B cell (primary cell): Measurements from ENCODE around the gene ASB11. TPM values are rescaled to one million over a fixed set of nuclear protein-coding genes. Genes with fewer than 3 reads are reported as not detected.

Source experiments
- ATAC-seq: fragments of 200-7000 bp; cut with Tn5 transposase; one replicate; pipeline ENCODE4 v1.10.0; 2021; ENCODE audit warnings: low read depth, mild to moderate bottlenecking, moderate number of reproducible peaks, moderate library complexity
- CTCF ChIA-PET: fragments of 350-600 bp; sonication (Branson Sonifier 250); formaldehyde crosslinking; loops from one replicate; lab custom pipeline; 2021; ENCODE audit warnings: antibody characterized with exemption, inconsistent platforms; lab: Charles Lee
- POLR2A ChIA-PET: fragments of 350-600 bp; sonication (Branson Sonifier 250); formaldehyde crosslinking; loops from one replicate; lab custom pipeline; 2021; ENCODE audit warnings: antibody characterized with exemption; lab: Charles Lee
- DNase-seq: peaks from one replicate; pipeline ENCODE4 v3.0.0; 2013
- H2AFZ ChIP-seq: 2 replicates; pipeline ENCODE4 v1.6.1; 2012; ENCODE audit warnings: mild to moderate bottlenecking, low read depth, low read length; ENCODE audit not compliant: insufficient read depth, poor library complexity, severe bottlenecking
- H3K27ac ChIP-seq, 2 donors: 1 replicate in 1 of 2; 2 replicates in 1 of 2; pipeline ENCODE4 v1.5.1; 2012 to 2013; ENCODE audit warnings: low read length in 2 of 2, mild to moderate bottlenecking in 2 of 2, moderate library complexity in 1 of 2
- H3K27me3 ChIP-seq, 4 experiments: fragments of 200-600 bp in 1 of 4; sonication (generic) in 1 of 4; replicated peaks in 1 of 4; 1 replicate in 2 of 4; 2 replicates in 2 of 4; pipeline versions ENCODE4 v1.6.1 to v1.7.0; 2013 to 2016; ENCODE audit warnings: low read length in 3 of 4, mild to moderate bottlenecking in 2 of 4, mixed read lengths in 1 of 4, moderate library complexity in 1 of 4; ENCODE audit not compliant: insufficient read depth in 4 of 4, control insufficient read depth in 3 of 4; ENCODE audit errors: control extremely low read depth in 1 of 4
- H3K36me3 ChIP-seq, 2 experiments: replicated peaks in 1 of 2; 1 replicate in 1 of 2; 2 replicates in 1 of 2; pipeline versions ENCODE4 v1.6.1 to v1.7.1; 2013; ENCODE audit warnings: low read length in 1 of 2; ENCODE audit not compliant: insufficient read depth in 2 of 2, control insufficient read depth in 1 of 2; ENCODE audit errors: control extremely low read depth in 1 of 2, extremely low read depth in 1 of 2
- H3K4me1 ChIP-seq, 2 donors: fragments of 200-600 bp in 1 of 2; sonication (generic) in 1 of 2; 1 replicate in 1 of 2; 2 replicates in 1 of 2; pipeline versions ENCODE4 v1.5.1 to v1.6.1; 2013 to 2017; ENCODE audit warnings: low read length in 2 of 2; ENCODE audit not compliant: control insufficient read depth in 2 of 2, insufficient read depth in 2 of 2
- H3K4me2 ChIP-seq: replicated peaks from 2 replicates; pipeline ENCODE3; 2012; ENCODE audit warnings: mild to moderate bottlenecking, low read depth, low read length; ENCODE audit not compliant: poor library complexity, severe bottlenecking
- H3K4me3 ChIP-seq, 5 experiments: fragments of 200-600 bp in 1 of 5; sonication (generic) in 1 of 5; 1 replicate in 3 of 5; 2 replicates in 2 of 5; pipeline versions ENCODE4 v1.5.1 to v1.7.0; 2011 to 2016; ENCODE audit warnings: low read length in 4 of 5, mild to moderate bottlenecking in 4 of 5, low read depth in 2 of 5, control low read depth in 1 of 5, moderate library complexity in 1 of 5; ENCODE audit not compliant: insufficient read depth in 1 of 5; ENCODE audit errors: control extremely low read depth in 1 of 5, extremely low read depth in 1 of 5
- H3K79me2 ChIP-seq: fragments of 200-600 bp; sonication (generic); one replicate; pipeline ENCODE4 v1.6.0; 2016; ENCODE audit warnings: low read length; ENCODE audit not compliant: control insufficient read depth, insufficient read depth
- H3K9ac ChIP-seq: fragments of 200-600 bp; sonication (generic); 2 replicates; pipeline ENCODE4 v1.6.1; 2017; ENCODE audit warnings: mild to moderate bottlenecking, low read length, moderate library complexity
- H3K9me3 ChIP-seq, 3 donors: one replicate each; pipeline versions ENCODE4 v1.6.1 to v1.7.1; 2013; ENCODE audit warnings: low read length in 2 of 3; ENCODE audit not compliant: control insufficient read depth in 2 of 3, insufficient read depth in 1 of 3; ENCODE audit errors: control extremely low read depth in 1 of 3
- H4K20me1 ChIP-seq: 2 replicates; pipeline ENCODE4 v1.6.0; 2012; ENCODE audit warnings: mild to moderate bottlenecking, low read length; ENCODE audit not compliant: insufficient read depth, control insufficient read depth, poor library complexity, severe bottlenecking
- H3K27ac Mint-ChIP-seq: one replicate; pipeline ENCODE4 v1.8.0; 2021; ENCODE audit warnings: mixed read lengths
- H3K27me3 Mint-ChIP-seq: one replicate; pipeline ENCODE4 v1.8.0; 2021; ENCODE audit warnings: mixed read lengths
- H3K4me1 Mint-ChIP-seq: one replicate; pipeline ENCODE4 v1.8.0; 2021; ENCODE audit warnings: mixed read lengths
- H3K4me3 Mint-ChIP-seq: one replicate; pipeline ENCODE4 v1.8.0; 2021; ENCODE audit warnings: mixed read lengths
- H3K9me3 Mint-ChIP-seq: one replicate; pipeline ENCODE4 v1.8.0; 2022; ENCODE audit warnings: mixed read lengths; ENCODE audit not compliant: insufficient read depth
- EZH2 ChIP-seq: IDR thresholded peaks from 2 replicates; pipeline ENCODE4 v1.6.1; 2012; ENCODE audit warnings: borderline replicate concordance, low read depth, mild to moderate bottlenecking, moderate library complexity, low read length; ENCODE audit not compliant: insufficient read depth, poor library complexity, severe bottlenecking
- WGBS: methylation state at CpG from one replicate; pipeline ENCODE4 v1.1.5; 2013; ENCODE audit warnings: missing lambda C conversion rate; ENCODE audit not compliant: insufficient coverage; 5-methylcytosine and 5-hydroxymethylcytosine counted together
- intact Hi-C: fragments of 100-400 bp; cut with micrococcal nuclease; formaldehyde crosslinking; loops from one replicate; pipeline ENCODE4 v1.10.0; 2022
- polyA plus RNA-seq: library from polyadenylated mRNA; depleted of rRNA; stranded (reverse); fragments of >200 nt; gene quantifications from 2 replicates; pipeline ENCODE4 v1.2.3, GENCODE V29; 2012
- total RNA-seq, 2 donors: library from RNA; stranded (reverse); fragments of 120-200 nt in 1 of 2; gene quantifications; 1 replicate in 1 of 2; 2 replicates in 1 of 2; pipeline versions ENCODE4 v1.2.3 to v1.2.4, GENCODE V29; 2013 to 2022
- TF ChIP-seq, protein P1 (sequence below): fragments of 200-600 bp; IDR thresholded peaks from one replicate; pipeline ENCODE4 v1.8.0; 2022; ENCODE audit warnings: antibody characterized with exemption, mild to moderate bottlenecking

The ASB11 gene
- total and polyA plus RNA-seq, 2 donors (not counting 1 experiment from before 2014, with no cell fraction given), result not detected

DNA sequence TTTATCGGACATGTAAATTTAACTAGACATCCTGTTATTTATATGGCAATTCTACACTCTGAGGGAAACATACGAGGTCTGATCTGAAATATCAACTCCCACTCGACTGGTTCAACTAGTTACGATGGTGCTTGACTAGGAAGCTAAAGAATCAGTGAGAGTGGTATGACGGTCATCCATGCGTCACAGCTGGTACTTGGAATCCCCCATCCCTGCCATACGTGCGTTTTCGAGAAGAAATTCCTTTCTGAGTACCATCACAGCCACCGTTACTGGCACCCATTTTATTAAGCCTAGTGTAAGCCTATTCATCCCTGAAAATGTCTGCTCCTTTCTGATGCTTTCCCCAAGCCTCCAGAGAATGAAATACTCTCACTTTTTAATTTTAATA lies 20.6 kb upstream of the ASB11 start:
- ATAC-seq, result peak; percentile 21
- no peak overlapping the region for H2AFZ ChIP-seq
- Mint-ChIP-seq H3K27me3 (peaks cover 11% of the 10 kb centered on the region), H3K27ac (peak overlapping the region; percentile 94), H3K4me3 (peak overlapping the region; percentile 92), H3K9me3 (no peaks in the 10 kb centered on the region), H3K4me1 (peaks cover 20% of the 10 kb centered on the region)
- H4K20me1 ChIP-seq, result no peaks in the 10 kb centered on the region
- H3K9me3 ChIP-seq, result no peaks in the 10 kb centered on the region
- no peak for TF ChIP-seq EZH2
- TF ChIP-seq, protein P1, sequence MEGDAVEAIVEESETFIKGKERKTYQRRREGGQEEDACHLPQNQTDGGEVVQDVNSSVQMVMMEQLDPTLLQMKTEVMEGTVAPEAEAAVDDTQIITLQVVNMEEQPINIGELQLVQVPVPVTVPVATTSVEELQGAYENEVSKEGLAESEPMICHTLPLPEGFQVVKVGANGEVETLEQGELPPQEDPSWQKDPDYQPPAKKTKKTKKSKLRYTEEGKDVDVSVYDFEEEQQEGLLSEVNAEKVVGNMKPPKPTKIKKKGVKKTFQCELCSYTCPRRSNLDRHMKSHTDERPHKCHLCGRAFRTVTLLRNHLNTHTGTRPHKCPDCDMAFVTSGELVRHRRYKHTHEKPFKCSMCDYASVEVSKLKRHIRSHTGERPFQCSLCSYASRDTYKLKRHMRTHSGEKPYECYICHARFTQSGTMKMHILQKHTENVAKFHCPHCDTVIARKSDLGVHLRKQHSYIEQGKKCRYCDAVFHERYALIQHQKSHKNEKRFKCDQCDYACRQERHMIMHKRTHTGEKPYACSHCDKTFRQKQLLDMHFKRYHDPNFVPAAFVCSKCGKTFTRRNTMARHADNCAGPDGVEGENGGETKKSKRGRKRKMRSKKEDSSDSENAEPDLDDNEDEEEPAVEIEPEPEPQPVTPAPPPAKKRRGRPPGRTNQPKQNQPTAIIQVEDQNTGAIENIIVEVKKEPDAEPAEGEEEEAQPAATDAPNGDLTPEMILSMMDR, result no peak
- H3K79me2 ChIP-seq, result peaks cover 10% of the 10 kb centered on the region
- peak overlapping the region; percentile 79 for H3K9ac ChIP-seq
- peak overlapping the region; percentile 69 for H3K4me2 ChIP-seq
- H3K4me1 ChIP-seq, result peaks cover 4 to 15% of the 10 kb centered on the region in 2 donors
- H3K27me3 ChIP-seq, result peaks cover 0 to 19% (median 1%) of the 10 kb centered on the region in 4 experiments
- DNase-seq, result peak; percentile 84
- WGBS, result 0% methylated on average over 1 of the region's 10 CpGs
- POLR2A ChIA-PET, result no interaction called here
- H3K4me3 ChIP-seq, result peak overlapping the region; percentile 39 to 93 (median 65)
- intact Hi-C loops, result loop anchor here (5.0 to 10.0 kb wide), 2 partner anchors 401 to 449 kb away; partner anchors contain the start of gene CA5B
- CTCF ChIA-PET, result interaction anchor here (2.1 kb wide), 1 partner anchor 11 kb away, joined by 6 read pairs; no protein-coding TSS in a partner anchor
- peak overlapping the region; percentile 59 to 95 for H3K27ac ChIP-seq
- H3K36me3 ChIP-seq, result peaks cover 0 to 11% of the 10 kb centered on the region in 2 experiments
